Smooth muscle cell (in vitro differentiated cells): Measurements from ENCODE around the gene UFD1. TPM values are rescaled to one million over a fixed set of nuclear protein-coding genes. Genes with fewer than 3 reads are reported as not detected.

Source experiments
- DNase-seq: peaks from one replicate; lab custom pipeline; 2025; ENCODE audit not compliant: unreplicated experiment; lab: John Stamatoyannopoulos, UW
- H2AFZ ChIP-seq: fragments of 200-600 bp; sonication (generic); 2 replicates; pipeline ENCODE4 v1.6.0; 2016; ENCODE audit warnings: antibody characterized with exemption, low read depth, mild to moderate bottlenecking
- H3F3A ChIP-seq: fragments of 200-600 bp; sonication (generic); 2 replicates; pipeline ENCODE4 v1.6.0; 2017; ENCODE audit warnings: antibody characterized with exemption, low read depth
- H3K27ac ChIP-seq: fragments of 200-600 bp; sonication (generic); 2 replicates; pipeline ENCODE4 v1.5.1; 2016; ENCODE audit warnings: low read depth, mild to moderate bottlenecking
- H3K27me3 ChIP-seq: fragments of 200-600 bp; sonication (generic); 2 replicates; pipeline ENCODE4 v1.6.1; 2016; ENCODE audit warnings: low read depth, mild to moderate bottlenecking
- H3K36me3 ChIP-seq: fragments of 200-600 bp; sonication (generic); 2 replicates; pipeline ENCODE4 v1.5.1; 2016; ENCODE audit warnings: low read depth
- H3K4me1 ChIP-seq: fragments of 200-600 bp; sonication (generic); 2 replicates; pipeline ENCODE4 v1.5.1; 2016; ENCODE audit warnings: low read depth
- H3K4me2 ChIP-seq: fragments of 200-600 bp; sonication (generic); 2 replicates; pipeline ENCODE4 v1.6.0; 2016; ENCODE audit warnings: mild to moderate bottlenecking
- H3K4me3 ChIP-seq: fragments of 200-600 bp; sonication (generic); 2 replicates; pipeline ENCODE4 v1.5.1; 2016; ENCODE audit warnings: mild to moderate bottlenecking
- H3K79me2 ChIP-seq: fragments of 200-600 bp; sonication (generic); 2 replicates; pipeline ENCODE4 v1.6.0; 2016; ENCODE audit warnings: low read depth, mild to moderate bottlenecking
- H3K9ac ChIP-seq: fragments of 200-600 bp; sonication (generic); 2 replicates; pipeline ENCODE4 v1.6.0; 2016; ENCODE audit warnings: low read depth
- H3K9me3 ChIP-seq: fragments of 200-600 bp; sonication (generic); replicated peaks from 2 replicates; pipeline ENCODE4 v1.5.1; 2016; ENCODE audit warnings: low read depth
- H4K20me1 ChIP-seq: fragments of 200-600 bp; sonication (generic); 2 replicates; pipeline ENCODE4 v1.6.0; 2016; ENCODE audit warnings: low read depth
- CTCF ChIP-seq: fragments of 200-600 bp; sonication (generic); IDR thresholded peaks from 2 replicates; pipeline ENCODE4 v1.5.1; 2017; ENCODE audit warnings: borderline replicate concordance, mild to moderate bottlenecking, antibody characterized with exemption; ENCODE audit not compliant: insufficient read depth, poor library complexity, severe bottlenecking
- WGBS: methylation state at CpG from one replicate; pipeline ENCODE4 v1.1.7; 2016; ENCODE audit warnings: low lambda C conversion rate; 5-methylcytosine and 5-hydroxymethylcytosine counted together
- polyA plus RNA-seq: library from polyadenylated mRNA; unstranded; fragments of >200 nt; fragmentation: Nextera tagmentation; extraction: Ambion mirVana; gene quantifications from 2 replicates; pipeline ENCODE4 v1.2.1, GENCODE V29; 2016
- total RNA-seq: library from RNA; depleted of rRNA; stranded (reverse); fragments of >200 nt; gene quantifications from 2 replicates; pipeline ENCODE4 v1.2.3, GENCODE V29; 2014

Gene UFD1
- total and polyA plus RNA-seq, 2 experiments from 2014 or later, result 48.1 to 111 TPM

- no peak for TF ChIP-seq CTCF
- Histone ChIP-seq H3K36me3 (peaks cover 9% of the 10 kb centered on the region), H3F3A (peaks cover 10% of the 10 kb centered on the region), H3K9ac (no peak overlapping the region), H3K4me3 (no peak overlapping the region), H3K4me2 (no peak overlapping the region), H2AFZ (no peak overlapping the region), H3K4me1 (peaks cover 9% of the 10 kb centered on the region), H3K9me3 (no peaks in the 10 kb centered on the region), H3K27ac (no peak overlapping the region), H4K20me1 (peaks cover 2% of the 10 kb centered on the region), H3K79me2 (peaks cover 8% of the 10 kb centered on the region), H3K27me3 (no peaks in the 10 kb centered on the region)
- DNase-seq, result no peak
- 100% methylated on average over 4 of the region's 4 CpGs for WGBS
Measured at GRCh38 chr22:19451570-19451969, 27.4 kb downstream of the UFD1 start.

GRCh38 chr22:19450363-19451175 is 28.4 kb downstream of the UFD1 start:
- no peak overlapping the region for H3K4me2 ChIP-seq
- no peak overlapping the region for H3K27ac ChIP-seq
- H3K79me2 ChIP-seq, result peaks cover 18% of the 10 kb centered on the region
- H3F3A ChIP-seq, result peaks cover 10% of the 10 kb centered on the region
- H2AFZ ChIP-seq, result no peak overlapping the region
- H3K36me3 ChIP-seq, result peaks cover 9% of the 10 kb centered on the region
- H3K4me1 ChIP-seq, result peaks cover 15% of the 10 kb centered on the region
- WGBS, result 96% methylated on average over 8 of the region's 8 CpGs
- no peak overlapping the region for H3K4me3 ChIP-seq
- no peaks in the 10 kb centered on the region for H3K9me3 ChIP-seq
- H3K9ac ChIP-seq, result no peak overlapping the region
- DNase-seq, result no peak
- no peaks in the 10 kb centered on the region for H3K27me3 ChIP-seq
- H4K20me1 ChIP-seq, result peaks cover 12% of the 10 kb centered on the region
- no peak for TF ChIP-seq CTCF

GRCh38 chr22:19449422-19449767 is 29.6 kb downstream of the UFD1 start:
- no peaks in the 10 kb centered on the region for H3K9me3 ChIP-seq
- 88% methylated on average over 2 of the region's 2 CpGs for WGBS
- peaks cover 17% of the 10 kb centered on the region for H4K20me1 ChIP-seq
- H3K9ac ChIP-seq, result no peak overlapping the region
- H3K4me1 ChIP-seq, result peaks cover 15% of the 10 kb centered on the region
- no peak overlapping the region for H3K4me2 ChIP-seq
- peaks cover 9% of the 10 kb centered on the region for H3K36me3 ChIP-seq
- no peak overlapping the region for H2AFZ ChIP-seq
- TF ChIP-seq CTCF, result no peak
- peaks cover 10% of the 10 kb centered on the region for H3F3A ChIP-seq
- DNase-seq, result no peak
- peaks cover 28% of the 10 kb centered on the region for H3K79me2 ChIP-seq
- no peak overlapping the region for H3K27ac ChIP-seq
- H3K4me3 ChIP-seq, result no peak overlapping the region
- no peaks in the 10 kb centered on the region for H3K27me3 ChIP-seq
